Transverse colon (tissue), 4 donors: ENCODE measurements around the gene RTN3. TPM values are rescaled to one million over a fixed set of nuclear protein-coding genes. Genes with fewer than 3 reads are reported as not detected.
A peak's percentile ranks its signal among the peaks of the same experiment; 100 is the strongest.

Experiments
- DNase-seq: peaks from one replicate; pipeline ENCODE4 v3.0.0-alpha.2; 2019
- H3K27ac ChIP-seq, 4 donors: fragments of 200-600 bp; sonication (generic); 2 replicates each; pipeline ENCODE4 v1.5.1; 2016 to 2018; ENCODE audit warnings: inconsistent platforms in 4 of 4
- H3K27me3 ChIP-seq: fragments of 200-600 bp; sonication (generic); 2 replicates; pipeline ENCODE4 v1.5.1; 2017; ENCODE audit warnings: inconsistent platforms
- H3K36me3 ChIP-seq, 4 donors: fragments of 200-600 bp; sonication (generic); 2 replicates each; pipeline ENCODE4 v1.5.1; 2017 to 2019; ENCODE audit warnings: inconsistent platforms in 4 of 4
- H3K4me1 ChIP-seq, 4 donors: fragments of 200-600 bp; sonication (generic); 2 replicates each; pipeline ENCODE4 v1.5.1; 2017 to 2020; ENCODE audit warnings: inconsistent platforms in 4 of 4
- H3K4me3 ChIP-seq, 4 donors: fragments of 200-600 bp; sonication (generic); 1 replicate in 1 of 4; 2 replicates in 3 of 4; pipeline versions ENCODE4 v1.5.1 to v1.6.1; 2017 to 2019; ENCODE audit warnings: inconsistent platforms in 4 of 4
- H3K9me3 ChIP-seq, 2 donors: fragments of 200-600 bp; sonication (generic); 2 replicates each; pipeline ENCODE4 v1.5.1; 2017 to 2019; ENCODE audit warnings: inconsistent platforms in 2 of 2
- CTCF ChIP-seq, 5 experiments: fragments of 200-600 bp in 3 of 5; fragments of 450-650 bp in 2 of 5; sonication (generic) in 3 of 5; IDR thresholded peaks; 1 replicate in 2 of 5; 2 replicates in 3 of 5; pipeline ENCODE4 v1.5.1; 2016 to 2017; ENCODE audit warnings: antibody characterized with exemption in 5 of 5, inconsistent platforms in 3 of 5, mild to moderate bottlenecking in 2 of 5, moderate library complexity in 1 of 5
- EP300 ChIP-seq: sonication (generic); formaldehyde crosslinking; IDR thresholded peaks from one replicate; pipeline ENCODE4 v1.6.1; 2017; ENCODE audit warnings: antibody characterized with exemption, low read depth
- POLR2A ChIP-seq: fragments of 450-650 bp; IDR thresholded peaks from one replicate; pipeline ENCODE4 v1.6.1; 2016; ENCODE audit warnings: antibody characterized with exemption, mild to moderate bottlenecking, moderate library complexity
- POLR2AphosphoS5 ChIP-seq, 3 donors: sonication (generic); formaldehyde crosslinking; IDR thresholded peaks; one replicate each; pipeline ENCODE4 v1.6.1; 2016; ENCODE audit warnings: antibody characterized with exemption in 3 of 3
- WGBS, 2 donors: methylation state at CpG; one replicate each; pipeline ENCODE4 v1.1.5; 2018; ENCODE audit warnings: low coverage in 1 of 2; 5-methylcytosine and 5-hydroxymethylcytosine counted together
- in situ Hi-C, 4 donors: fragments of 200-750 bp; cut with MboI; loops; one replicate each; pipeline versions ENCODE4 v1.15.0 to v1.15.1; 2017; ENCODE audit warnings: low sequenced_read_pairs in 3 of 4, low pct_ligation_motif_present in 1 of 4, low pct_unique_long_range_greater_than_20kb in 1 of 4
- intact Hi-C: fragments of 100-400 bp; cut with DNase I; formaldehyde crosslinking; loops from one replicate; pipeline ENCODE4 v1.15.1; 2023; ENCODE audit warnings: low total_unique reads
- total RNA-seq, 4 donors: library from RNA; depleted of rRNA; stranded (reverse); fragments of >200 nt; gene quantifications; one replicate each; pipeline ENCODE4 v1.1.0, GENCODE V29; 2016

RTN3 gene
- total RNA-seq, 4 donors from 2014 or later: 44.8 to 187 (median 117) TPM

- Histone ChIP-seq H3K4me3 (peak within 1 kb of the TSS; percentile 79 to 94 (median 92)), H3K36me3 (no peaks in the 10 kb centered on the region), H3K27ac (peak within 1 kb of the TSS; percentile 81 to 89 (median 86)), H3K27me3 (peaks cover 25% of the 10 kb centered on the region), H3K4me1 (peaks cover 25 to 53% (median 43%) of the 10 kb centered on the region in 4 donors), H3K9me3 (no peaks in the 10 kb centered on the region)
- in situ Hi-C loops: loop anchor here in 1 of 4 donors (10.0 kb wide), 1 partner anchor 176 kb away; no protein-coding TSS in a partner anchor
- peak; percentile 75 for DNase-seq
- intact Hi-C loops: loop anchor here (5.0 to 10.0 kb wide), 2 partner anchors 44 to 84 kb away; partner anchors contain the start of genes RTN3 and SPINDOC
- WGBS, 2 donors: 1% methylated on average over 56 of the region's 113 CpGs; no CpG with 5 or more reads in 1 of the 2 donors
- TF ChIP-seq CTCF (IDR thresholded peaks at IDR 0.05) (peak in 3 of 5 experiments; percentile 53 to 65 (median 62)), POLR2AphosphoS5 (IDR thresholded peaks at IDR 0.05) (no peak), EP300 (no peak)
These were observed 87.1 kb downstream of the RTN3 start, which contains the start of gene ZFTA for GRCh38 chr11:63768237-63769041. Gene ZFTA (minus strand): TSS chr11:63768775. CDS start chr11:63768622, 153 bp downstream.

- intact Hi-C loops: loop anchor here (5.0 to 10.0 kb wide), 2 partner anchors 43 to 84 kb away; partner anchors contain the start of genes RTN3 and SPINDOC
- in situ Hi-C loops: loop anchor here in 1 of 4 donors (10.0 kb wide), 1 partner anchor 176 kb away; no protein-coding TSS in a partner anchor
These were observed 87.9 kb downstream of the RTN3 start for GRCh38 chr11:63769042-63769713.

GRCh38 chr11:63769714-63770455 lies 88.6 kb downstream of the RTN3 start:
- no peak for TF ChIP-seq CTCF (IDR thresholded peaks at IDR 0.05)
- no peak for TF ChIP-seq POLR2A
- no peak for TF ChIP-seq POLR2AphosphoS5 (IDR thresholded peaks at IDR 0.05)
- no peak for TF ChIP-seq EP300
- no peaks in the 10 kb centered on the region for H3K9me3 ChIP-seq
- H3K4me1 ChIP-seq: peaks cover 19 to 39% (median 32%) of the 10 kb centered on the region in 4 donors
- DNase-seq: no peak
- in situ Hi-C loops (loop anchor here in 1 of 4 donors (10.0 kb wide), 1 partner anchor 175 kb away; no protein-coding TSS in a partner anchor), intact Hi-C loops (loop anchor here (5.0 to 10.0 kb wide), 2 partner anchors 42 to 85 kb away; partner anchors contain the start of genes RTN3 and SPINDOC)
- peak overlapping the region; percentile 73 to 89 (median 82) for H3K27ac ChIP-seq
- no peaks in the 10 kb centered on the region for H3K36me3 ChIP-seq
- 14% methylated on average over 17 of the region's 35 CpGs; no CpG with 5 or more reads in 1 of the 2 donors for WGBS, 2 donors
- H3K27me3 ChIP-seq: peaks cover 25% of the 10 kb centered on the region
- peak overlapping the region; percentile 79 to 94 (median 92) for H3K4me3 ChIP-seq

More at GRCh38 chr11:63769042-63769713, 87.9 kb downstream of the RTN3 start:
- peaks cover 25% of the 10 kb centered on the region for H3K27me3 ChIP-seq
- peaks cover 25 to 46% (median 39%) of the 10 kb centered on the region in 4 donors for H3K4me1 ChIP-seq
- peak overlapping the region; percentile 73 to 89 (median 82) for H3K27ac ChIP-seq
- peak overlapping the region; percentile 79 to 94 (median 92) for H3K4me3 ChIP-seq
- 1% methylated on average over 27 of the region's 82 CpGs; no CpG with 5 or more reads in 1 of the 2 donors for WGBS, 2 donors
- H3K9me3 ChIP-seq: no peaks in the 10 kb centered on the region
- DNase-seq: peak; percentile 43
- H3K36me3 ChIP-seq: no peaks in the 10 kb centered on the region
- no peak for TF ChIP-seq POLR2A
- no peak for TF ChIP-seq POLR2AphosphoS5 (IDR thresholded peaks at IDR 0.05)
- TF ChIP-seq CTCF (IDR thresholded peaks at IDR 0.05): no peak
- TF ChIP-seq EP300: no peak
